HFFc6 (cell line): Measurements from ENCODE around the gene SLC11A1. TPM values are rescaled to one million over a fixed set of nuclear protein-coding genes. Genes with fewer than 3 reads are reported as not detected.

Source experiments
- DNase-seq: peaks from one replicate; pipeline ENCODE4 v3.0.0-alpha.2; 2018
- H3K27ac Mint-ChIP-seq: 2 replicates; pipeline ENCODE4 v1.8.0; 2020; ENCODE audit warnings: mild to moderate bottlenecking, mixed read lengths
- H3K27me3 Mint-ChIP-seq: 2 replicates; pipeline ENCODE4 v1.8.0; 2021; ENCODE audit warnings: mild to moderate bottlenecking, moderate library complexity, mixed read lengths; ENCODE audit not compliant: insufficient read depth
- H3K36me3 Mint-ChIP-seq: 2 replicates; pipeline ENCODE4 v1.8.0; 2021; ENCODE audit warnings: low read depth, mixed read lengths
- H3K4me1 Mint-ChIP-seq: 2 replicates; pipeline ENCODE4 v1.8.0; 2020; ENCODE audit warnings: low read depth, mixed read lengths
- H3K4me3 Mint-ChIP-seq: 2 replicates; pipeline ENCODE4 v1.8.0; 2020; ENCODE audit warnings: mild to moderate bottlenecking, moderate library complexity, mixed read lengths
- H3K9me3 Mint-ChIP-seq: 2 replicates; pipeline ENCODE4 v1.8.0; 2020; ENCODE audit warnings: mild to moderate bottlenecking, mixed read lengths
- total RNA-seq, 6 experiments: library from RNA; stranded (reverse); fragmentation: NEBNext Ultra II Directional; extraction: Animal tissue kit (Norgen Biotek cat#: 25700); gene quantifications; 2 replicates in 1 of 6; 3 replicates in 5 of 6; pipeline ENCODE4 v1.2.3, GENCODE V29; 2021
- TF ChIP-seq, protein P1 (sequence below): fragments of 200-600 bp; sonication (generic); IDR thresholded peaks from 2 replicates; pipeline ENCODE4 v1.5.0; 2021; ENCODE audit warnings: antibody characterized with exemption, mild to moderate bottlenecking

Gene SLC11A1
- total RNA-seq, 6 experiments from 2014 or later = 0.05 to 0.16 (median 0.11) TPM

DNA sequence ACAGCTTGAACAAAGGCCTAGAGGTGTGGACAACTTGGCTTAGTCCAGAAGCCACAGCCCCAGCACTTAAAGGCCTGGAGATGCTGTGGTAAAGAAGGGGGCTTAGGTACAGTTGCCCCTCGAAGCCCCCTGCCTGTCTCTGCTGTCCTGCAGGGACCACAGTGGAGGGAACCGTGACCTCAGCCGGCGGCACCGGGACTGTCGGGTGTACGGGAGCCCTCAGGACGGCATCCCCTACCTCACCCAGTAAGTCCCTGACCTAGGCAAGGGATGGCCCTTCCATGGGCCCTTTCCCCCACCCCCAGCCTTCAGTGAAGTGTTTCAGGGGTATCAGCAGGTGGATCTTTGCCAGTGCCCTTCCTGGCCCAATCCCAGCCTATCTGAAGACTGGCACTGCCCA, 40.7 kb upstream of the SLC11A1 start:
- Mint-ChIP-seq H3K27me3 (peaks cover 9% of the 10 kb centered on the region), H3K4me1 (peaks cover 10% of the 10 kb centered on the region), H3K36me3 (no peaks in the 10 kb centered on the region), H3K4me3 (no peak overlapping the region), H3K9me3 (no peaks in the 10 kb centered on the region), H3K27ac (no peak overlapping the region)
- TF ChIP-seq, protein P1, sequence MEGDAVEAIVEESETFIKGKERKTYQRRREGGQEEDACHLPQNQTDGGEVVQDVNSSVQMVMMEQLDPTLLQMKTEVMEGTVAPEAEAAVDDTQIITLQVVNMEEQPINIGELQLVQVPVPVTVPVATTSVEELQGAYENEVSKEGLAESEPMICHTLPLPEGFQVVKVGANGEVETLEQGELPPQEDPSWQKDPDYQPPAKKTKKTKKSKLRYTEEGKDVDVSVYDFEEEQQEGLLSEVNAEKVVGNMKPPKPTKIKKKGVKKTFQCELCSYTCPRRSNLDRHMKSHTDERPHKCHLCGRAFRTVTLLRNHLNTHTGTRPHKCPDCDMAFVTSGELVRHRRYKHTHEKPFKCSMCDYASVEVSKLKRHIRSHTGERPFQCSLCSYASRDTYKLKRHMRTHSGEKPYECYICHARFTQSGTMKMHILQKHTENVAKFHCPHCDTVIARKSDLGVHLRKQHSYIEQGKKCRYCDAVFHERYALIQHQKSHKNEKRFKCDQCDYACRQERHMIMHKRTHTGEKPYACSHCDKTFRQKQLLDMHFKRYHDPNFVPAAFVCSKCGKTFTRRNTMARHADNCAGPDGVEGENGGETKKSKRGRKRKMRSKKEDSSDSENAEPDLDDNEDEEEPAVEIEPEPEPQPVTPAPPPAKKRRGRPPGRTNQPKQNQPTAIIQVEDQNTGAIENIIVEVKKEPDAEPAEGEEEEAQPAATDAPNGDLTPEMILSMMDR = no peak
- DNase-seq = no peak

DNA sequence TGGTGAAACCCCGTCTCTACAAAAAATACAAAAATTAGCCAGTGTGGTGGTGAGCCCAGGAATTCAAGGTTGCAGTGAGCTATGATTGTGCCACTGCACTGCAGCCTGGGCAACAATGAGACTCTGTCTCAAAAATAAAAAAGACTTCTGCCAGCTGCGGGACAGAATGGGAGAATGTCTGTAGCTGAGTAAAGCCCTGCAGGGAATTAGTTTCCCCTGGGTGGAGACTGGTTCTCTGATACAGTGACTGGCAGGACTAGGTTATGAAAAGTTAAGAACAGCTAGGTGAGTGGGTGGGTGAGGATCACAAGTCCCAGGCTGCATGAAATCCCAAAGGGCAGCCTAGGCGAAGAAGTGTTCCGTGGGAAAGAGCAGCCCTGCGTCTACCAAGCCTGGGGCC, 39.2 kb upstream of the SLC11A1 start:
- TF ChIP-seq, protein P1 = no peak
- Mint-ChIP-seq H3K4me1 (peaks cover 10% of the 10 kb centered on the region), H3K27me3 (peaks cover 5% of the 10 kb centered on the region), H3K9me3 (no peaks in the 10 kb centered on the region), H3K4me3 (no peak overlapping the region), H3K27ac (no peak overlapping the region), H3K36me3 (no peaks in the 10 kb centered on the region)
- DNase-seq = no peak

DNA sequence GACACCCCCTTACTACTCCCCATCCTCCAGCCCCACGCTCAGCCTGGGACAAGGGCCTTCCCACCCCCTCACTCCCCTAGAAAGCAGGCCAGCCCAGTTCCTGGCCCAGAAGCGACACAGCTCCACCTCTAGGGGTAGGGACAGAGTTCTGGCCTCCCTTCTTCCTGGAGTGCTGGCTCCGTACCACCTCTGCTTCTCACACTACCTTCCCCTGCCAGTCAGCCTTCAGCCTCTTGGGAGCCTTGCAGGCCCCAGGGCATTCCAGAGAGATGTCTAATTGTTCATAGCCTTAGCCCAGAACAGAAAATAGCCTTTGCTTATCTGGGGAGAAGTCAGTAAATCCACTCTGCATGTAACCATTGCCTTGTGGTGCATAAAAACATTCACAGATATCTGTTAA, 38.5 kb upstream of the SLC11A1 start:
- Mint-ChIP-seq H3K27me3 (peaks cover 3% of the 10 kb centered on the region), H3K4me3 (no peak overlapping the region), H3K4me1 (peaks cover 10% of the 10 kb centered on the region), H3K9me3 (no peaks in the 10 kb centered on the region), H3K27ac (peak overlapping the region; percentile 39), H3K36me3 (no peaks in the 10 kb centered on the region)
- DNase-seq = peak; percentile 44
- TF ChIP-seq, protein P1 = no peak; the same call in 1 of the 2 replicates

DNA sequence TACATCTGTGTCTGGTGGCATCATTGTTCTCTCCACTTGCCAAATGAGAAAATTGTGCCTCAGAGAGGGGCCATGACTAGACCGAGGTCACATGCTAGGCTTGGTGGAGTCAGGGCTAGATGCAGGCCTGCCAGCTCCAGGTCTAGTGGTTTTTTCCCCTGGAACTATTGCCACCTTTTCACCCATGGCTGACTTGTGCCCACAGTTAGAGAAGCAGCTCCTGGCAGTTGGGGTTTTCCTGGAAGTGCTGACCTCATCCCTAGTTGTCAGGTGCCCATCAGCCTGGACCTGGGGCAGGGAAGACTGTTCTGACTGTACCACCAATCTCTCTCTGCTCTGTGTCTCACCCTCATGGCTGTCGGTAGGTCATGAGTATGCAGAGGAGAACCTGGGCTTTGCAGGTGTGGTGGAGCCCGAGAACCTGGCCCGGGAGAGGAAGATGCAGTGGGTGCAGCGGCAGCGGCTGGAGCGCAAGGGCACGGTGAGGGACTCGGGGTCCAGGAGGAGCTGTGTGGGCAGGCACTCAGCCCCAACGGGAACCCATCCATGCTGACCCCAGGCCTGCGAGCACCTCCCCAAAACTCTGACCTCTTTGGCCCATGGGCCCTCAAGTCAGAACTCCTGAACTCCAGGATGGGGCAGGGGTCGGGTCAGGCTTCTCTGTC, 37.9 kb upstream of the SLC11A1 start:
- Mint-ChIP-seq H3K9me3 (no peaks in the 10 kb centered on the region), H3K4me1 (peaks cover 10% of the 10 kb centered on the region), H3K4me3 (no peak overlapping the region), H3K27ac (peak overlapping the region; percentile 39), H3K36me3 (no peaks in the 10 kb centered on the region), H3K27me3 (peaks cover 3% of the 10 kb centered on the region)
- DNase-seq = no peak
- TF ChIP-seq, protein P1 = no peak

DNA sequence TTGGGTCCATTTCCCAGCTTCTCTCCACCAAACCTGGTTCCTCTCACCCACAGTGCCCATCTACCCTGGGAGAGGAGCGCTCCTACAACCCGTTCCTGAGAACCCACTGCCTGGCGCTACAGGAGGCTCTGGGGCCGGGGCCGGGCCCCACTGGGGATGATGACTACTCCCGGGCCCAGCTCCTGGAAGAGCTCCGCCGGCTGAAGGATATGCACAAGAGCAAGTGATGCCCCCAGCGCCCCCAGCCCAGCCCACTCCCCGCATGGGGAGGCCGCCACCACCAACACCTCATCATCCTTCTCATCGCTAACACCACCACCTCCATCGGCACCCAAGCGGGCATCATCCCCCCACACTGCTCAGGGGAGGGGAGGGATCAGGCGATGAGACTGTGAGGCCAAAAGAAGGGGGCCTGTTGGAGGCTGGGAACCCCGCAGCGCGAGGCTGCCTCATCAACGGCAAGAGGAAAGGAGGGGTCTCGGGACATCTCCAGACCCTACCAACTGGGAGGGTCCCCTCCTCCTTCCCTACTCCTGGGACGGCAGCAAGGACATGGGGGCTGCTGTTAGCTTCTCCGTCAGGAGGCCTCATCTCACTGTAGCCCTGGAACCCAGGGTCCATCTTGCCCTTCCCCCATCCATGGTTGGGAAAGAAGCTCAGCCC, 37.2 kb upstream of the SLC11A1 start:
- no peaks in the 10 kb centered on the region; the same call in 1 of the 2 replicates for H3K36me3 Mint-ChIP-seq
- H3K4me1 Mint-ChIP-seq = peaks cover 10% of the 10 kb centered on the region
- H3K27me3 Mint-ChIP-seq = peaks cover 3% of the 10 kb centered on the region
- peaks cover 5% of the 10 kb centered on the region; the same call in 1 of the 2 replicates for H3K9me3 Mint-ChIP-seq
- TF ChIP-seq, protein P1 = no peak
- H3K4me3 Mint-ChIP-seq = no peak overlapping the region
- H3K27ac Mint-ChIP-seq = no peak overlapping the region
- DNase-seq = no peak
